Panc1 (cell line): ENCODE data around the gene PNPLA8. TPM values are rescaled to one million over a fixed set of nuclear protein-coding genes. Genes with fewer than 3 reads are reported as not detected.

Experiments
- ATAC-seq: fragments of 200-7000 bp; cut with Tn5 transposase; 2 replicates; pipeline ENCODE4 v1.9.1; 2020; ENCODE audit warnings: mild to moderate bottlenecking, moderate library complexity
- BruUV-seq: library from RNA; stranded (reverse); fragments of 400-500 nt; replicated peaks from 2 replicates; lab custom pipeline; 2021; lab: Mats Ljungman, UMichigan
- CTCF ChIA-PET: fragments of 300-600 bp; sonication (Branson Sonifier 250); formaldehyde crosslinking; loops from one replicate; lab custom pipeline; 2022; ENCODE audit warnings: antibody characterized with exemption; lab: Charles Lee
- POLR2A ChIA-PET: fragments of 300-600 bp; sonication (Branson Sonifier 250); formaldehyde crosslinking; loops from one replicate; lab custom pipeline; 2022; ENCODE audit warnings: antibody characterized with exemption; lab: Charles Lee
- DNase-seq: peaks from one replicate; pipeline ENCODE4 v3.0.0-alpha.2; 2010; ENCODE audit warnings: low read depth, low spot score
- H3K27ac ChIP-seq: 2 replicates; pipeline ENCODE4 v1.5.1; 2011; ENCODE audit warnings: mild to moderate bottlenecking, low read length, inconsistent platforms
- H3K27me3 ChIP-seq: fragments of 200-500 bp; sonication (Bioruptor generic); 2 replicates; pipeline ENCODE4 v1.6.0; 2014; ENCODE audit warnings: low read length, inconsistent platforms; ENCODE audit not compliant: control insufficient read depth, insufficient read depth
- H3K36me3 ChIP-seq: fragments of 200-500 bp; sonication (Bioruptor generic); 2 replicates; pipeline ENCODE4 v1.5.1; 2014; ENCODE audit warnings: inconsistent platforms, mild to moderate bottlenecking, low read length, moderate library complexity; ENCODE audit not compliant: control insufficient read depth, insufficient read depth
- H3K4me1 ChIP-seq: 2 replicates; pipeline ENCODE4 v1.5.1; 2011; ENCODE audit warnings: inconsistent platforms, mild to moderate bottlenecking, low read length, moderate library complexity; ENCODE audit not compliant: control insufficient read depth, insufficient read depth
- H3K4me3 ChIP-seq, 2 experiments: 2 replicates each; pipeline ENCODE4 v1.5.1; 2011 to 2012; ENCODE audit warnings: low read depth in 2 of 2, low read length in 2 of 2, mild to moderate bottlenecking in 2 of 2, inconsistent platforms in 1 of 2, moderate library complexity in 1 of 2
- H3K9me3 ChIP-seq: fragments of 200-500 bp; sonication (Bioruptor generic); 2 replicates; pipeline ENCODE4 v1.5.1; 2014; ENCODE audit warnings: low read depth, mild to moderate bottlenecking, inconsistent platforms, low read length, moderate library complexity; ENCODE audit not compliant: control insufficient read depth, insufficient read depth
- CTCF ChIP-seq: fragments of 450-650 bp; IDR thresholded peaks from 2 replicates; pipeline ENCODE4 v1.5.1; 2017; ENCODE audit warnings: mild to moderate bottlenecking
- POLR2AphosphoS5 ChIP-seq: IDR thresholded peaks from 2 replicates; pipeline ENCODE4 v1.6.1; 2012; ENCODE audit warnings: mild to moderate bottlenecking, low read depth, low read length, moderate library complexity
- REST ChIP-seq, 2 experiments: IDR thresholded peaks; 2 replicates each; pipeline ENCODE4 v1.6.1; 2011 to 2012; ENCODE audit warnings: low read depth in 2 of 2, control low read depth in 1 of 2, low read length in 1 of 2, mild to moderate bottlenecking in 1 of 2, moderate library complexity in 1 of 2; ENCODE audit not compliant: insufficient read depth in 1 of 2
- SIN3A ChIP-seq: IDR thresholded peaks from 2 replicates; pipeline ENCODE4 v1.6.1; 2012; ENCODE audit warnings: low read depth, mild to moderate bottlenecking, low read length, moderate library complexity, borderline replicate concordance; ENCODE audit not compliant: insufficient read depth
- TCF7L2 ChIP-seq: IDR thresholded peaks from 2 replicates; pipeline ENCODE4 v1.6.1; 2011; ENCODE audit warnings: mild to moderate bottlenecking, low read depth, low read length, inconsistent platforms
- in situ Hi-C: cut with HindIII; loops from 2 replicates; pipeline ENCODE4 v1.10.0; 2016; ENCODE audit warnings: low sequenced_read_pairs, low pct_unique_long_range_greater_than_20kb
- intact Hi-C: fragments of 100-400 bp; cut with micrococcal nuclease; formaldehyde crosslinking; loops from one replicate; pipeline ENCODE4 v1.10.0; 2022; ENCODE audit not compliant: unreplicated experiment
- total RNA-seq: library from RNA; stranded (reverse); gene quantifications from one replicate; pipeline ENCODE4 v1.2.1, GENCODE V29; 2021; ENCODE audit not compliant: unreplicated experiment

The PNPLA8 gene
- total RNA-seq, 1 experiment from 2014 or later = 18.1 TPM

GRCh38 chr7:108503112-108504026 lies 22.6 kb downstream of the PNPLA8 start:
- Histone ChIP-seq H3K9me3 (no peaks in the 10 kb centered on the region), H3K36me3 (no peaks in the 10 kb centered on the region), H3K4me1 (no peaks in the 10 kb centered on the region), H3K27me3 (no peaks in the 10 kb centered on the region), H3K4me3 (no peak overlapping the region), H3K27ac (no peak overlapping the region)
- no peak for DNase-seq
- TF ChIP-seq SIN3A (no peak), POLR2AphosphoS5 (no peak), TCF7L2 (no peak), REST (IDR thresholded peaks at IDR 0.05; ENCODE audit: insufficient read depth in 1 of 2, low read depth in 2 of 2, low read length in 1 of 2) (no peak), CTCF (no peak)
- ATAC-seq = no peak
- no TSS peak for BruUV-seq
- in situ Hi-C loops (no loop called here), intact Hi-C loops (no loop called here)
- ChIA-PET CTCF (no interaction called here), POLR2A (no interaction called here)

- BruUV-seq = no TSS peak
- ChIA-PET CTCF (no interaction called here), POLR2A (no interaction called here)
- intact Hi-C loops = loop anchor here (5.0 kb wide), 1 partner anchor 317 kb away; no protein-coding TSS in a partner anchor
- ATAC-seq (no peak), DNase-seq (no peak)
- no peak for TF ChIP-seq TCF7L2
- no peak for TF ChIP-seq REST (IDR thresholded peaks at IDR 0.05; ENCODE audit: insufficient read depth in 1 of 2, low read depth in 2 of 2, low read length in 1 of 2)
- TF ChIP-seq POLR2AphosphoS5 = no peak
- no peak for TF ChIP-seq SIN3A
- no peak for TF ChIP-seq CTCF
- Histone ChIP-seq H3K27me3 (no peaks in the 10 kb centered on the region), H3K9me3 (no peaks in the 10 kb centered on the region), H3K27ac (no peak overlapping the region), H3K4me1 (no peaks in the 10 kb centered on the region), H3K36me3 (no peaks in the 10 kb centered on the region; the same call in 1 of the 2 replicates), H3K4me3 (no peak overlapping the region)
- in situ Hi-C loops = no loop called here
These were observed 26.4 kb downstream of the PNPLA8 start for GRCh38 chr7:108499566-108499965.
